Testis (tissue), 2 donors: ENCODE results near the gene SLIT3.

Experiments
- CTCF ChIP-seq, 3 experiments: fragments of 450-650 bp in 2 of 3; fragments of 200-600 bp in 1 of 3; sonication (generic) in 1 of 3; IDR thresholded peaks; one replicate each; pipeline ENCODE4 v1.5.1; 2016 to 2019; ENCODE audit warnings: antibody characterized with exemption in 3 of 3, mild to moderate bottlenecking in 2 of 3, moderate library complexity in 1 of 3
- POLR2A ChIP-seq: fragments of 450-650 bp; IDR thresholded peaks from one replicate; pipeline ENCODE4 v1.6.1; 2017; ENCODE audit warnings: antibody characterized with exemption, mild to moderate bottlenecking, moderate library complexity

GRCh38 chr5:168822248-168822744 is 478.6 kb downstream of the SLIT3 start:
- no peak for TF ChIP-seq CTCF (IDR thresholded peaks at IDR 0.05)
- no peak for TF ChIP-seq POLR2A
